H1 (cell line): Measurements from ENCODE around the gene SLC22A23. TPM values are rescaled to one million over a fixed set of nuclear protein-coding genes. Genes with fewer than 3 reads are reported as not detected.

Experiments
- CTCF ChIA-PET: fragments of 300-600 bp; sonication (Branson Sonifier 250); formaldehyde crosslinking; loops from one replicate; lab custom pipeline; 2021; ENCODE audit not compliant: partially characterized antibody; lab: Charles Lee
- POLR2A ChIA-PET: fragments of 300-600 bp; sonication (Branson Sonifier 250); formaldehyde crosslinking; loops from one replicate; lab custom pipeline; 2021; ENCODE audit warnings: inconsistent platforms; ENCODE audit not compliant: partially characterized antibody; lab: Charles Lee
- DNase-seq, 2 experiments: peaks; one replicate each; pipeline versions ENCODE4 v3.0.0 to v3.0.0-alpha.2; 2010 to 2022; ENCODE audit warnings: low spot score in 2 of 2, low read depth in 1 of 2, mixed read lengths in 1 of 2
- FAIRE-seq: peaks from 2 replicates; lab custom pipeline; 2011; peaks lifted over from hg19 to GRCh38; lab: Jason Lieb, UNC
- H2AFZ ChIP-seq: 2 replicates; pipeline ENCODE4 v1.8.1; 2012; ENCODE audit warnings: low read length, inconsistent platforms
- H2AK5ac ChIP-seq: 2 replicates; pipeline ENCODE4 v1.6.1; 2013; ENCODE audit warnings: low read depth, low read length
- H2BK120ac ChIP-seq: replicated peaks from 2 replicates; pipeline ENCODE3; 2013; ENCODE audit warnings: low read depth, low read length, inconsistent platforms
- H2BK12ac ChIP-seq: 2 replicates; pipeline ENCODE4 v1.6.1; 2013; ENCODE audit warnings: low read depth, low read length
- H2BK15ac ChIP-seq: 2 replicates; pipeline ENCODE4 v1.6.1; 2013; ENCODE audit warnings: low read length
- H2BK20ac ChIP-seq: 2 replicates; pipeline ENCODE4 v1.6.1; 2013; ENCODE audit warnings: low read length
- H2BK5ac ChIP-seq: 2 replicates; pipeline ENCODE4 v1.6.1; 2013; ENCODE audit warnings: low read depth, low read length
- H3K14ac ChIP-seq: 2 replicates; pipeline ENCODE4 v1.6.1; 2013; ENCODE audit warnings: inconsistent platforms; ENCODE audit not compliant: insufficient read length
- H3K18ac ChIP-seq: 2 replicates; pipeline ENCODE4 v1.6.1; 2013; ENCODE audit warnings: low read length; ENCODE audit errors: extremely low read depth
- H3K23ac ChIP-seq: 2 replicates; pipeline ENCODE4 v1.6.1; 2013; ENCODE audit warnings: inconsistent platforms; ENCODE audit not compliant: insufficient read length
- H3K23me2 ChIP-seq: 2 replicates; pipeline ENCODE4 v1.6.1; 2013; ENCODE audit warnings: low read depth, low read length
- H3K27ac ChIP-seq: 2 replicates; pipeline ENCODE4 v1.6.1; 2011; ENCODE audit warnings: low read depth, low read length, inconsistent platforms
- H3K27me3 ChIP-seq, 4 experiments: replicated peaks in 1 of 4; 1 replicate in 1 of 4; 2 replicates in 3 of 4; pipeline versions ENCODE4 v1.6.1 to v1.8.1; 2011 to 2013; ENCODE audit warnings: low read length in 3 of 4, mild to moderate bottlenecking in 3 of 4, inconsistent platforms in 2 of 4, mixed read lengths in 2 of 4, moderate library complexity in 1 of 4; ENCODE audit not compliant: control insufficient read depth in 3 of 4, insufficient read depth in 3 of 4; ENCODE audit errors: extremely low read depth in 1 of 4
- H3K36me3 ChIP-seq, 4 experiments: 2 replicates each; pipeline versions ENCODE4 v1.6.1 to v1.8.1; 2011 to 2013; ENCODE audit warnings: mild to moderate bottlenecking in 4 of 4, low read length in 3 of 4, moderate library complexity in 2 of 4, control low read depth in 1 of 4, inconsistent platforms in 1 of 4; ENCODE audit not compliant: insufficient read depth in 4 of 4, control insufficient read depth in 2 of 4
- H3K4ac ChIP-seq: replicated peaks from 2 replicates; pipeline ENCODE3; 2013; ENCODE audit warnings: low read length, low read depth, mixed read lengths, inconsistent platforms; ENCODE audit not compliant: insufficient read length
- H3K4me1 ChIP-seq, 4 experiments: replicated peaks in 1 of 4; 1 replicate in 1 of 4; 2 replicates in 3 of 4; pipeline versions ENCODE4 v1.6.1 to v1.8.1; 2011 to 2013; ENCODE audit warnings: low read length in 3 of 4, inconsistent platforms in 2 of 4, mixed read lengths in 1 of 4; ENCODE audit not compliant: insufficient read depth in 4 of 4, control insufficient read depth in 3 of 4
- H3K4me2 ChIP-seq, 2 experiments: 2 replicates each; pipeline versions ENCODE4 v1.6.1 to v1.8.1; 2011 to 2013; ENCODE audit warnings: low read depth in 2 of 2, low read length in 2 of 2, control low read depth in 1 of 2, inconsistent platforms in 1 of 2, mild to moderate bottlenecking in 1 of 2; ENCODE audit not compliant: insufficient read depth in 1 of 2
- H3K4me3 ChIP-seq, 4 experiments: fragments of 200-600, 300-600 bp in 1 of 4; sonication (generic), shearing (Covaris generic), sonication (Bioruptor Twin) in 1 of 4; 2 replicates each; pipeline versions ENCODE4 v1.5.1 to v1.8.1; 2011 to 2016; ENCODE audit warnings: low read length in 4 of 4, low read depth in 3 of 4, control low read depth in 2 of 4, inconsistent platforms in 2 of 4, mild to moderate bottlenecking in 2 of 4, mixed read lengths in 1 of 4, moderate library complexity in 1 of 4; ENCODE audit not compliant: insufficient read depth in 2 of 4; ENCODE audit errors: extremely low read depth in 1 of 4
- H3K56ac ChIP-seq: replicated peaks from 2 replicates; pipeline ENCODE3; 2013; ENCODE audit warnings: low read depth, mild to moderate bottlenecking, mixed read lengths, low read length, inconsistent platforms; ENCODE audit not compliant: insufficient read length
- H3K79me1 ChIP-seq: 2 replicates; pipeline ENCODE4 v1.6.1; 2013; ENCODE audit warnings: low read depth, low read length, control low read depth
- H3K79me2 ChIP-seq, 2 experiments: 2 replicates each; pipeline versions ENCODE4 v1.6.1 to v1.8.1; 2012 to 2013; ENCODE audit warnings: low read length in 2 of 2, mild to moderate bottlenecking in 2 of 2, inconsistent platforms in 1 of 2; ENCODE audit not compliant: insufficient read depth in 2 of 2, control insufficient read depth in 1 of 2
- H3K9ac ChIP-seq, 4 experiments: replicated peaks in 1 of 4; 1 replicate in 1 of 4; 2 replicates in 3 of 4; pipeline versions ENCODE4 v1.6.1 to v1.8.1; 2011 to 2013; ENCODE audit warnings: low read depth in 3 of 4, low read length in 3 of 4, control low read depth in 2 of 4, mild to moderate bottlenecking in 2 of 4, moderate library complexity in 2 of 4, inconsistent platforms in 1 of 4; ENCODE audit errors: extremely low read depth in 1 of 4
- H3K9me3 ChIP-seq, 2 experiments: 2 replicates each; pipeline versions ENCODE4 v1.6.1 to v1.8.1; 2012 to 2013; ENCODE audit warnings: mild to moderate bottlenecking in 2 of 2, moderate library complexity in 2 of 2, control low read depth in 1 of 2, inconsistent platforms in 1 of 2, low read depth in 1 of 2, low read length in 1 of 2, mixed read lengths in 1 of 2; ENCODE audit not compliant: insufficient read depth in 2 of 2
- H4K20me1 ChIP-seq, 2 experiments: replicated peaks in 1 of 2; 2 replicates each; pipeline versions ENCODE3 to v1.8.1; 2011 to 2013; ENCODE audit warnings: inconsistent platforms in 2 of 2, low read length in 2 of 2, mild to moderate bottlenecking in 1 of 2; ENCODE audit not compliant: insufficient read depth in 2 of 2, control insufficient read depth in 1 of 2
- H4K5ac ChIP-seq: 2 replicates; pipeline ENCODE4 v1.6.1; 2013; ENCODE audit warnings: low read length, low read depth, mixed read lengths, inconsistent platforms; ENCODE audit not compliant: insufficient read length
- H4K8ac ChIP-seq: 2 replicates; pipeline ENCODE4 v1.8.0; 2013; ENCODE audit warnings: mild to moderate bottlenecking, moderate library complexity, low read length, inconsistent platforms; ENCODE audit not compliant: insufficient read depth; ENCODE audit errors: extremely low read depth
- H4K91ac ChIP-seq: replicated peaks from 2 replicates; pipeline ENCODE3; 2013; ENCODE audit warnings: low read length, mixed read lengths, inconsistent platforms; ENCODE audit not compliant: insufficient read length
- BACH1 ChIP-seq: IDR thresholded peaks from 2 replicates; pipeline ENCODE4 v1.6.1; 2012; ENCODE audit warnings: low read length, improper control_type of control experiment
- EGR1 ChIP-seq: IDR thresholded peaks from 2 replicates; pipeline ENCODE4 v1.6.1; 2011; ENCODE audit warnings: low read depth, low read length, borderline replicate concordance
- POLR2A ChIP-seq, 2 experiments: IDR thresholded peaks; 1 replicate in 1 of 2; 2 replicates in 1 of 2; pipeline ENCODE4 v1.6.1; 2011; ENCODE audit warnings: low read depth in 2 of 2, low read length in 2 of 2, mild to moderate bottlenecking in 2 of 2; ENCODE audit errors: control extremely low read depth in 1 of 2
- POU5F1 ChIP-seq: IDR thresholded peaks from 2 replicates; pipeline ENCODE4 v1.6.1; 2011; ENCODE audit warnings: low read depth, mild to moderate bottlenecking, low read length, moderate library complexity
- SIRT6 ChIP-seq: IDR thresholded peaks from one replicate; pipeline ENCODE4 v1.7.1; 2012; ENCODE audit warnings: low read length, inconsistent platforms
- WGBS, 2 experiments: shearing (Covaris generic) in 1 of 2; methylation state at CpG; one replicate each; pipeline versions ENCODE4 v1.1.6 to v1.1.7; 2013 to 2015; ENCODE audit warnings: low lambda C conversion rate in 2 of 2, mixed read lengths in 2 of 2, inconsistent platforms in 1 of 2, low coverage in 1 of 2, missing lambda C conversion rate in 1 of 2; ENCODE audit not compliant: insufficient replicate concordance in 2 of 2, insufficient coverage in 1 of 2, insufficient read length in 1 of 2; ENCODE audit errors: extremely low coverage in 1 of 2, missing lambda C conversion rate in 1 of 2; 5-methylcytosine and 5-hydroxymethylcytosine counted together
- polyA plus RNA-seq, 7 experiments: library from polyadenylated mRNA; depleted of rRNA in 3 of 7; stranded (reverse) in 5 of 7; unstranded in 2 of 7; fragments of >200 nt in 5 of 7; fragments of 200-250 nt in 2 of 7; gene quantifications; 1 replicate in 5 of 7; 2 replicates in 1 of 7; 4 replicates in 1 of 7; pipeline versions ENCODE4 v1.2.1 to v1.2.3, GENCODE V29; 2011 to 2013; ENCODE audit warnings: missing spikeins in 2 of 7, mixed read lengths in 2 of 7
- total RNA-seq: library from RNA; stranded (reverse); fragmentation: NEBNext Ultra II Directional; extraction: Animal tissue kit (Norgen Biotek cat#: 25700); gene quantifications from 2 replicates; pipeline ENCODE4 v1.2.1, GENCODE V29; 2021

Gene SLC22A23
- total and polyA plus RNA-seq, 2 of the 8 experiments (the other 6 are each of a cell fraction or from before 2014, with no cell fraction given), result 9.9 to 38.4 TPM

GRCh38 chr6:3309391-3310050 lies 147.3 kb downstream of the SLC22A23 start:
- Histone ChIP-seq H3K14ac (no peak overlapping the region), H2AFZ (no peak overlapping the region), H3K18ac (no peak overlapping the region), H4K8ac (no peak overlapping the region), H3K79me2 (no peaks in the 10 kb centered on the region), H3K36me3 (no peaks in the 10 kb centered on the region), H2BK12ac (no peak overlapping the region), H3K4me2 (no peak overlapping the region), H3K4me3 (no peak overlapping the region), H3K23ac (no peak overlapping the region), H2BK120ac (no peak overlapping the region), H4K20me1 (no peaks in the 10 kb centered on the region), H2BK20ac (no peak overlapping the region), H3K9ac (no peak overlapping the region), H3K27me3 (no peaks in the 10 kb centered on the region), H3K27ac (no peak overlapping the region), H3K23me2 (no peaks in the 10 kb centered on the region), H4K5ac (no peak overlapping the region), H3K4me1 (peaks cover 0 to 5% (median 2%) of the 10 kb centered on the region in 4 experiments; a peak in 3 of 7 replicates)
- WGBS, 2 experiments, result 89% methylated on average over 11 of the region's 11 CpGs; no CpG with 5 or more reads in 1 of the 2 experiments
- no peak for FAIRE-seq
- CTCF ChIA-PET, result interaction anchor here (0.6 to 1.2 kb wide), 3 partner anchors 8 to 84 kb away, joined by 3 to 4 read pairs (median 4); no protein-coding TSS in a partner anchor
- POLR2A ChIA-PET, result interaction anchor here (0.7 kb wide), 1 partner anchor 19 kb away, joined by 5 read pairs; no protein-coding TSS in a partner anchor
- TF ChIP-seq EGR1 (no peak), SIRT6 (no peak), BACH1 (no peak), POLR2A (IDR thresholded peaks at IDR 0.05; ENCODE audit: control extremely low read depth in 1 of 2, low read depth in 2 of 2, low read length in 2 of 2) (no peak), POU5F1 (no peak)
- TF ChIP-seq, all 59 proteins: peak for 0
- H2AK5ac ChIP-seq, result no peak overlapping the region
- H2BK15ac ChIP-seq, result no peak overlapping the region
- no peak overlapping the region for H3K4ac ChIP-seq
- no peak overlapping the region for H2BK5ac ChIP-seq
- H3K9me3 ChIP-seq, result no peaks in the 10 kb centered on the region
- DNase-seq, result no peak
- no peak overlapping the region for H4K91ac ChIP-seq
- no peak overlapping the region for H3K56ac ChIP-seq
- peaks cover 10% of the 10 kb centered on the region; the same call in 1 of the 2 replicates for H3K79me1 ChIP-seq
